H9 (cell line): ENCODE results near the gene ALDH1A1. TPM values are rescaled to one million over a fixed set of nuclear protein-coding genes. Genes with fewer than 3 reads are reported as not detected.

Experiments
- DNase-seq: peaks from one replicate; pipeline ENCODE4 v3.0.0-alpha.2; 2017
- H2AFZ ChIP-seq: one replicate; pipeline ENCODE4 v1.6.1; 2013; ENCODE audit warnings: mild to moderate bottlenecking, low read length, control low read depth, moderate library complexity
- H2AK5ac ChIP-seq: 2 replicates; pipeline ENCODE4 v1.6.1; 2013; ENCODE audit warnings: low read length, control low read depth, mixed read lengths; ENCODE audit not compliant: insufficient read length
- H2BK120ac ChIP-seq: one replicate; pipeline ENCODE4 v1.6.1; 2013; ENCODE audit warnings: low read depth, mild to moderate bottlenecking, low read length, control low read depth, inconsistent platforms; ENCODE audit not compliant: poor library complexity, severe bottlenecking
- H2BK12ac ChIP-seq: 2 replicates; pipeline ENCODE4 v1.6.1; 2013; ENCODE audit warnings: low read length, control low read depth, mixed read lengths, low read depth; ENCODE audit not compliant: insufficient read length
- H2BK15ac ChIP-seq: 2 replicates; pipeline ENCODE4 v1.6.1; 2013; ENCODE audit warnings: low read depth, low read length, control low read depth
- H2BK20ac ChIP-seq: one replicate; pipeline ENCODE4 v1.6.1; 2013; ENCODE audit warnings: low read depth, mild to moderate bottlenecking, low read length, control low read depth, inconsistent platforms; ENCODE audit not compliant: poor library complexity, severe bottlenecking
- H2BK5ac ChIP-seq: 2 replicates; pipeline ENCODE4 v1.6.1; 2013; ENCODE audit warnings: low read length, control low read depth, mixed read lengths; ENCODE audit not compliant: insufficient read length
- H3K14ac ChIP-seq: 2 replicates; pipeline ENCODE4 v1.6.1; 2013; ENCODE audit warnings: low read length, control low read depth; ENCODE audit not compliant: insufficient read depth
- H3K18ac ChIP-seq: 2 replicates; pipeline ENCODE4 v1.6.1; 2013; ENCODE audit warnings: low read depth, mild to moderate bottlenecking, mixed read lengths, low read length, control low read depth; ENCODE audit not compliant: insufficient read length
- H3K23ac ChIP-seq: 2 replicates; pipeline ENCODE4 v1.6.1; 2013; ENCODE audit warnings: low read length, control low read depth, mixed read lengths, low read depth; ENCODE audit not compliant: insufficient read length
- H3K23me2 ChIP-seq: 2 replicates; pipeline ENCODE4 v1.6.1; 2013; ENCODE audit warnings: low read depth, mild to moderate bottlenecking, mixed read lengths, low read length, control low read depth; ENCODE audit not compliant: insufficient read length, poor library complexity, severe bottlenecking
- H3K27ac ChIP-seq: 2 replicates; pipeline ENCODE4 v1.5.1; 2013; ENCODE audit warnings: low read length, control low read depth, mixed read lengths, low read depth; ENCODE audit not compliant: insufficient read length
- H3K27me3 ChIP-seq: 2 replicates; pipeline ENCODE4 v1.6.1; 2013; ENCODE audit warnings: low read length, control low read depth, inconsistent platforms; ENCODE audit not compliant: insufficient read depth
- H3K4ac ChIP-seq: 2 replicates; pipeline ENCODE4 v1.6.1; 2013; ENCODE audit warnings: low read depth, mild to moderate bottlenecking, control low read depth, inconsistent platforms, low read length, moderate library complexity
- H3K4me1 ChIP-seq: 2 replicates; pipeline ENCODE4 v1.6.1; 2013; ENCODE audit warnings: low read length, control low read depth, inconsistent platforms; ENCODE audit not compliant: insufficient read depth
- H3K4me2 ChIP-seq: 2 replicates; pipeline ENCODE4 v1.6.1; 2013; ENCODE audit warnings: low read length, control low read depth, mixed read lengths; ENCODE audit not compliant: insufficient read length, insufficient read depth
- H3K56ac ChIP-seq: 2 replicates; pipeline ENCODE4 v1.6.1; 2013; ENCODE audit warnings: low read depth, mild to moderate bottlenecking, mixed read lengths, low read length, control low read depth; ENCODE audit not compliant: insufficient read length
- H3K79me1 ChIP-seq: 2 replicates; pipeline ENCODE4 v1.6.1; 2013; ENCODE audit warnings: low read depth, mild to moderate bottlenecking, moderate library complexity, low read length, control low read depth, inconsistent platforms; ENCODE audit not compliant: insufficient read depth, poor library complexity, severe bottlenecking
- H3K79me2 ChIP-seq: 2 replicates; pipeline ENCODE4 v1.6.1; 2013; ENCODE audit warnings: low read length, control low read depth, inconsistent platforms; ENCODE audit not compliant: insufficient read depth
- H3K9ac ChIP-seq: 2 replicates; pipeline ENCODE4 v1.6.1; 2013; ENCODE audit warnings: low read length, control low read depth, mixed read lengths; ENCODE audit not compliant: insufficient read length; ENCODE audit errors: extremely low read depth
- H3K9me3 ChIP-seq: one replicate; pipeline ENCODE4 v1.6.1; 2013; ENCODE audit warnings: low read depth, low read length, inconsistent platforms; ENCODE audit not compliant: control insufficient read depth
- H3T11ph ChIP-seq: one replicate; pipeline ENCODE4 v1.6.1; 2013; ENCODE audit warnings: mild to moderate bottlenecking, low read length, control low read depth, inconsistent platforms
- H4K20me1 ChIP-seq: one replicate; pipeline ENCODE4 v1.6.1; 2013; ENCODE audit not compliant: control insufficient read depth, insufficient read length, insufficient read depth
- H4K5ac ChIP-seq: 2 replicates; pipeline ENCODE4 v1.6.1; 2013; ENCODE audit warnings: low read depth, mild to moderate bottlenecking, mixed read lengths, low read length, control low read depth; ENCODE audit not compliant: insufficient read length
- H4K8ac ChIP-seq: replicated peaks from 2 replicates; pipeline ENCODE4 v1.6.1; 2013; ENCODE audit warnings: low read length, control low read depth, mixed read lengths, low read depth; ENCODE audit not compliant: insufficient read length
- H4K91ac ChIP-seq: 2 replicates; pipeline ENCODE4 v1.6.1; 2013; ENCODE audit warnings: low read depth, mild to moderate bottlenecking, moderate library complexity, mixed read lengths, low read length, control low read depth; ENCODE audit not compliant: insufficient read length
- H3K27ac Mint-ChIP-seq, 3 experiments: 2 replicates in 2 of 3; 3 replicates in 1 of 3; pipeline ENCODE4 v1.8.0; 2020 to 2021; ENCODE audit warnings: mixed read lengths in 3 of 3, mild to moderate bottlenecking in 1 of 3, moderate library complexity in 1 of 3
- H3K27me3 Mint-ChIP-seq: 2 replicates; pipeline ENCODE4 v1.8.0; 2021; ENCODE audit warnings: low read depth, mild to moderate bottlenecking, moderate library complexity, mixed read lengths
- H3K36me3 Mint-ChIP-seq, 3 experiments: 2 replicates in 2 of 3; 3 replicates in 1 of 3; pipeline ENCODE4 v1.8.0; 2020 to 2021; ENCODE audit warnings: low read depth in 3 of 3, mixed read lengths in 3 of 3; ENCODE audit not compliant: insufficient read depth in 1 of 3
- H3K4me1 Mint-ChIP-seq, 2 experiments: 2 replicates each; pipeline ENCODE4 v1.8.0; 2020; ENCODE audit warnings: mixed read lengths in 2 of 2
- H3K4me3 Mint-ChIP-seq, 2 experiments: 2 replicates in 1 of 2; 3 replicates in 1 of 2; pipeline ENCODE4 v1.8.0; 2020 to 2021; ENCODE audit warnings: mild to moderate bottlenecking in 2 of 2, mixed read lengths in 2 of 2, moderate library complexity in 1 of 2
- H3K9me3 Mint-ChIP-seq, 2 experiments: 2 replicates in 1 of 2; 3 replicates in 1 of 2; pipeline ENCODE4 v1.8.0; 2020; ENCODE audit warnings: mild to moderate bottlenecking in 2 of 2, mixed read lengths in 2 of 2, moderate library complexity in 1 of 2
- CTCF ChIP-seq: fragments of 200-600 bp; sonication (generic); conservative IDR thresholded peaks from 3 replicates; pipeline ENCODE4 v1.8.0; 2021; ENCODE audit warnings: antibody characterized with exemption, mild to moderate bottlenecking
- WGBS: extraction: QIAGEN DNeasy Blood & Tissue Kit; methylation state at CpG from one replicate; pipeline ENCODE4 v1.1.7; 2013; ENCODE audit warnings: missing lambda C conversion rate, low lambda C conversion rate, mixed read lengths; ENCODE audit not compliant: insufficient read length; ENCODE audit errors: extremely low coverage; 5-methylcytosine and 5-hydroxymethylcytosine counted together
- total RNA-seq: library from RNA; stranded (reverse); gene quantifications from 2 replicates; pipeline ENCODE4 v1.2.1, GENCODE V29; 2021

Gene ALDH1A1
- total RNA-seq, 1 experiment from 2014 or later = 1.1 TPM

GRCh38 chr9:72972636-72973035, 19.8 kb upstream of the ALDH1A1 start:
- no CpG with 5 or more reads among the region's 2 CpGs for WGBS
- H3K27me3 Mint-ChIP-seq = no peaks in the 10 kb centered on the region
- no peak overlapping the region for H3K23ac ChIP-seq
- H2BK5ac ChIP-seq = no peak overlapping the region
- no peaks in the 10 kb centered on the region for H3K9me3 Mint-ChIP-seq
- H3K36me3 Mint-ChIP-seq = no peaks in the 10 kb centered on the region
- no peaks in the 10 kb centered on the region for H3K4me1 Mint-ChIP-seq
- no peak overlapping the region for H2AFZ ChIP-seq
- no peaks in the 10 kb centered on the region for H3K27me3 ChIP-seq
- H3K4ac ChIP-seq = no peak overlapping the region
- no peak overlapping the region for H2BK15ac ChIP-seq
- no peak overlapping the region for H3K9ac ChIP-seq
- H3T11ph ChIP-seq = no peak overlapping the region
- H3K4me2 ChIP-seq = no peak overlapping the region
- no peak overlapping the region for H4K91ac ChIP-seq
- H2AK5ac ChIP-seq = no peak overlapping the region
- no peaks in the 10 kb centered on the region for H3K23me2 ChIP-seq
- no peaks in the 10 kb centered on the region for H3K9me3 ChIP-seq
- H2BK20ac ChIP-seq = no peak overlapping the region
- no peak overlapping the region for H3K18ac ChIP-seq
- no peak overlapping the region for H3K27ac ChIP-seq
- no peak overlapping the region for H4K5ac ChIP-seq
- no peak overlapping the region for H4K8ac ChIP-seq
- H3K79me1 ChIP-seq = no peaks in the 10 kb centered on the region
- H3K14ac ChIP-seq = no peak overlapping the region
- no peak overlapping the region for H3K27ac Mint-ChIP-seq
- no peak overlapping the region for H3K56ac ChIP-seq
- DNase-seq = no peak
- H2BK12ac ChIP-seq = no peak overlapping the region
- H3K4me1 ChIP-seq = no peaks in the 10 kb centered on the region
- H2BK120ac ChIP-seq = no peak overlapping the region
- H3K4me3 Mint-ChIP-seq = no peak overlapping the region
- H4K20me1 ChIP-seq = no peaks in the 10 kb centered on the region
- no peak for TF ChIP-seq CTCF
- H3K79me2 ChIP-seq = no peaks in the 10 kb centered on the region
